ENCODE measurements around the gene DLK2.
"Not testable (repeated sequence)": the region's sequence is repeated elsewhere in the genome, so short reads cannot be mapped to it uniquely, and the experiment has no call there.

DLK2 gene

DNA sequence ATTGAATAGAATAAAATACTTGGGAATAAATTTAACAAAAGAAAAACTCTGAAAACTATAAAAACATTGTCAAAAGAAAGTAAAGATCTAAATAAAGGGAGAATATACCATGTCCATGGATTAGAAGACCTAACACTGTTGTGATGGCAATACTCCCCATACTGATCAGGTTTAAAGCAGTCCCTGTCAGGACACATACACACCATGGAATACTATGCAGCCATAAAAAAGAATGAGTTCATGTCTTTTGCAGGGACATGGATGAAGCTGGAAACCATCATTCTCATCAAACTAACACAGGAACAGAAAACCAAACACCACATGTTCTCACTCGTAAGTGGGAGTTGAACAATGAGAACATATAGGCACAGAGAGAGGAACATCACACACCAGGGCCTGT lies 44.6 kb downstream of the DLK2 start:
- not testable (repeated sequence) for H2AK5ac ChIP-seq (ENCODE audit: low read depth, low read length); H3K4me3 ChIP-seq (ENCODE audit: low read length in 2 of 2); H3K14ac ChIP-seq (ENCODE audit: low read length); H3K23ac ChIP-seq (ENCODE audit: low read depth, low read length, poor library complexity); H3K4ac ChIP-seq (ENCODE audit: low read length); H3K9ac ChIP-seq (ENCODE audit: low read depth, low read length, poor library complexity); H3K18ac ChIP-seq (ENCODE audit: low read length); H4K91ac ChIP-seq (ENCODE audit: low read depth, low read length, poor library complexity); H3K27ac ChIP-seq (replicated peaks; ENCODE audit: low read length); H2BK5ac ChIP-seq (ENCODE audit: low read length); H2BK12ac ChIP-seq (ENCODE audit: low read length); H4K8ac ChIP-seq (ENCODE audit: low read depth, low read length); H2BK120ac ChIP-seq (ENCODE audit: low read depth, low read length); H3K9me3 ChIP-seq (replicated peaks in 1 of 2; ENCODE audit: control insufficient read depth in 2 of 2, insufficient read depth in 1 of 2, low read depth in 1 of 2, low read length in 2 of 2); H2BK15ac ChIP-seq (ENCODE audit: low read length); H3K4me2 ChIP-seq (ENCODE audit: insufficient read depth, low read length, poor library complexity, severe bottlenecking); H3K4me1 ChIP-seq (ENCODE audit: control insufficient read depth in 2 of 2, insufficient read depth in 1 of 2, low read depth in 1 of 2, low read length in 2 of 2); H3K36me3 ChIP-seq (replicated peaks in 1 of 2; ENCODE audit: control insufficient read depth in 2 of 2, insufficient read depth in 2 of 2, low read length in 2 of 2); DNase-seq (ENCODE audit: low spot score); H3K79me1 ChIP-seq (ENCODE audit: low read depth, low read length); H2AFZ ChIP-seq (ENCODE audit: low read length)
- H3K27me3 ChIP-seq (ENCODE audit: control insufficient read depth in 3 of 3, insufficient read depth in 3 of 3, low read depth in 1 of 3, low read length in 3 of 3): peaks cover 0 to 13% (median 0%) of the 10 kb centered on the region in 3 experiments
- WGBS, 2 donors (ENCODE audit: extremely low coverage in 2 of 2, insufficient read length in 2 of 2, insufficient replicate concordance in 1 of 2): no CpG with 5 or more reads among the region's 1 CpG

DNA sequence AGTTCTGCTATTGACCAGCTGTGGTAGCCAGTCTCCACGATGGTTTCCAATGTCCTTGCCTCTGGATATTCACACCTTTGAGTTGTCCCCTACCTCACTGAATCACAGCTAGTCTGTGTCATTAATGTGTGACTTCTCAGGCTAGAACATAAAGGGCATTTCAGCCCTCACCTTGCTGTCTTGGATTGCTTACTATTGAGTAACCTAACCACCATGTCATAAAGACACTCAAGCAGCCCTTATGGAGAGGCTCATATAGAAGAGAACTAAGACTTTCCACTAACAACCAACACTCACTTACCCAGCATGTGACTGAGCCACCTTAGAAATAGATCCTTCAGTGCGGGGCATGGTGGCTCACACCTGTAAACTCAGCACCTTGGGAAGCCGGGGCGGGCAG lies 47.1 kb downstream of the DLK2 start:
- H3K36me3 ChIP-seq (replicated peaks in 1 of 2; ENCODE audit: control insufficient read depth in 2 of 2, insufficient read depth in 2 of 2, low read length in 2 of 2): no peaks in the 10 kb centered on the region
- no peak overlapping the region for H3K23ac ChIP-seq (ENCODE audit: low read depth, low read length, poor library complexity)
- no peak overlapping the region for H3K4ac ChIP-seq (ENCODE audit: low read length)
- H4K91ac ChIP-seq (ENCODE audit: low read depth, low read length, poor library complexity): no peak overlapping the region
- H3K18ac ChIP-seq (ENCODE audit: low read length): no peak overlapping the region
- DNase-seq (ENCODE audit: low spot score): no peak
- H3K27ac ChIP-seq (replicated peaks; ENCODE audit: low read length): no peak overlapping the region
- no peaks in the 10 kb centered on the region for H3K79me1 ChIP-seq (ENCODE audit: low read depth, low read length)
- H2AFZ ChIP-seq (ENCODE audit: low read length): no peak overlapping the region
- no peaks in the 10 kb centered on the region for H3K4me1 ChIP-seq (ENCODE audit: control insufficient read depth in 2 of 2, insufficient read depth in 1 of 2, low read depth in 1 of 2, low read length in 2 of 2)
- no peak overlapping the region for H3K14ac ChIP-seq (ENCODE audit: low read length)
- no peak overlapping the region for H3K9ac ChIP-seq (ENCODE audit: low read depth, low read length, poor library complexity)
- no peak overlapping the region for H3K4me2 ChIP-seq (ENCODE audit: insufficient read depth, low read length, poor library complexity, severe bottlenecking)
- H2BK15ac ChIP-seq (ENCODE audit: low read length): no peak overlapping the region
- H2BK5ac ChIP-seq (ENCODE audit: low read length): no peak overlapping the region
- H3K27me3 ChIP-seq (ENCODE audit: control insufficient read depth in 3 of 3, insufficient read depth in 3 of 3, low read depth in 1 of 3, low read length in 3 of 3): peaks cover 0 to 12% (median 0%) of the 10 kb centered on the region in 3 experiments
- no peak overlapping the region for H2BK120ac ChIP-seq (ENCODE audit: low read depth, low read length)
- no peak overlapping the region for H3K4me3 ChIP-seq (ENCODE audit: low read length in 2 of 2)
- H3K9me3 ChIP-seq (replicated peaks in 1 of 2; ENCODE audit: control insufficient read depth in 2 of 2, insufficient read depth in 1 of 2, low read depth in 1 of 2, low read length in 2 of 2): no peaks in the 10 kb centered on the region
- H2BK12ac ChIP-seq (ENCODE audit: low read length): no peak overlapping the region
- WGBS, 2 donors (ENCODE audit: extremely low coverage in 2 of 2, insufficient read length in 2 of 2, insufficient replicate concordance in 1 of 2): no CpG with 5 or more reads among the region's 4 CpGs
- H2AK5ac ChIP-seq (ENCODE audit: low read depth, low read length): no peak overlapping the region
- no peak overlapping the region for H4K8ac ChIP-seq (ENCODE audit: low read depth, low read length)

DNA sequence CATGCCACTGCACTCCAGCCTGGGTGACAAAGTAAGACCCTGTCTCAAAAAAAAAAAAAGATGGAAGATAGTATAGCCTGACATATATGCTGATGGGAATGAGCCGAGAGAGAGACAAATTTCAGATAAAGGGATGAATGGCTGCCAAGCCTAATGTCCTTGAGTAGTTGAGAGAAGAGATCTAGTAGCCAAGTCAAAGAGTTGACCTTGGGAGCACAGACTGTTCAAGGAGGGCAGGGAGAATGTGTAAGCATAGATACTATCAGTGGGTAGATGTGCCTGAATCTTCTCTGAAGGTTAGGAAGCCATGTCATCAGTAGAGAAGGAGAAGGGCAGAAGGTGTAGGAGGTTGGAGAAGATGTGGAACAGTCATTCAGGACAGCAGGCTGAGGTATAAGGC lies 48.1 kb downstream of the DLK2 start:
- no CpG with 5 or more reads among the region's 1 CpG for WGBS, 2 donors (ENCODE audit: extremely low coverage in 2 of 2, insufficient read length in 2 of 2, insufficient replicate concordance in 1 of 2)
- Histone ChIP-seq H3K23ac (ENCODE audit: low read depth, low read length, poor library complexity) (no peak overlapping the region), H3K4ac (ENCODE audit: low read length) (no peak overlapping the region), H3K36me3 (replicated peaks in 1 of 2; ENCODE audit: control insufficient read depth in 2 of 2, insufficient read depth in 2 of 2, low read length in 2 of 2) (no peaks in the 10 kb centered on the region), H3K9ac (ENCODE audit: low read depth, low read length, poor library complexity) (no peak overlapping the region), H2BK15ac (ENCODE audit: low read length) (no peak overlapping the region), H3K27me3 (ENCODE audit: control insufficient read depth in 3 of 3, insufficient read depth in 3 of 3, low read depth in 1 of 3, low read length in 3 of 3) (peaks cover 0 to 8% (median 0%) of the 10 kb centered on the region in 3 experiments), H3K14ac (ENCODE audit: low read length) (no peak overlapping the region), H3K18ac (ENCODE audit: low read length) (no peak overlapping the region), H4K91ac (ENCODE audit: low read depth, low read length, poor library complexity) (no peak overlapping the region), H4K8ac (ENCODE audit: low read depth, low read length) (no peak overlapping the region), H3K4me2 (ENCODE audit: insufficient read depth, low read length, poor library complexity, severe bottlenecking) (no peak overlapping the region), H3K27ac (replicated peaks; ENCODE audit: low read length) (no peak overlapping the region), H3K4me3 (ENCODE audit: low read length in 2 of 2) (no peak overlapping the region), H3K79me1 (ENCODE audit: low read depth, low read length) (no peaks in the 10 kb centered on the region), H3K9me3 (replicated peaks in 1 of 2; ENCODE audit: control insufficient read depth in 2 of 2, insufficient read depth in 1 of 2, low read depth in 1 of 2, low read length in 2 of 2) (no peaks in the 10 kb centered on the region), H2AFZ (ENCODE audit: low read length) (no peak overlapping the region), H2BK5ac (ENCODE audit: low read length) (no peak overlapping the region), H2AK5ac (ENCODE audit: low read depth, low read length) (no peak overlapping the region), H2BK12ac (ENCODE audit: low read length) (no peak overlapping the region), H2BK120ac (ENCODE audit: low read depth, low read length) (no peak overlapping the region), H3K4me1 (ENCODE audit: control insufficient read depth in 2 of 2, insufficient read depth in 1 of 2, low read depth in 1 of 2, low read length in 2 of 2) (no peaks in the 10 kb centered on the region)
- no peak for DNase-seq (ENCODE audit: low spot score)

DNA sequence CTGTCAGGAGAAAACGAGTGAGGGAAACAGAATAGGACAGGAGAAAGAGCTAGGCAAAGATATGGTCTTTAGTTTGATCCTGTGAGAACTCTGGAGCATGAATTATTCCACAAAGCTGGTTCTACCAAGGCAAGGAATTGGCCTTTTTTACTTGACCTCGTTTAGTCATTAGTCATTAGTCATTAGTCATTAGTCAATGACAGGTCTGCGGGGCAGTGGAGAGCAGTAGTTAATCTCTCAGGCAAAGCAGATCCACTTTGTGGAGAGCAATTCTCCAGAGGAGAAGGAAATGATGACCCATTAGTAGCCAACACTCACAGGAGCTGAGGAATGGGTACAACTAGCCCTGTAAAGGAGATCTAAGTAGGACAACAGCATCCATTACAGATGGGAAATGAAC lies 50.0 kb downstream of the DLK2 start:
- Histone ChIP-seq H4K91ac (ENCODE audit: low read depth, low read length, poor library complexity) (no peak overlapping the region), H3K14ac (ENCODE audit: low read length) (no peak overlapping the region), H2BK12ac (ENCODE audit: low read length) (no peak overlapping the region), H3K4ac (ENCODE audit: low read length) (no peak overlapping the region), H3K9ac (ENCODE audit: low read depth, low read length, poor library complexity) (no peak overlapping the region), H2BK5ac (ENCODE audit: low read length) (no peak overlapping the region), H2BK120ac (ENCODE audit: low read depth, low read length) (no peak overlapping the region), H3K9me3 (replicated peaks in 1 of 2; ENCODE audit: control insufficient read depth in 2 of 2, insufficient read depth in 1 of 2, low read depth in 1 of 2, low read length in 2 of 2) (no peaks in the 10 kb centered on the region), H3K23ac (ENCODE audit: low read depth, low read length, poor library complexity) (no peak overlapping the region), H3K4me3 (ENCODE audit: low read length in 2 of 2) (no peak overlapping the region), H3K18ac (ENCODE audit: low read length) (no peak overlapping the region), H2AK5ac (ENCODE audit: low read depth, low read length) (no peak overlapping the region), H4K8ac (ENCODE audit: low read depth, low read length) (no peak overlapping the region), H3K4me1 (ENCODE audit: control insufficient read depth in 2 of 2, insufficient read depth in 1 of 2, low read depth in 1 of 2, low read length in 2 of 2) (no peaks in the 10 kb centered on the region), H3K36me3 (replicated peaks in 1 of 2; ENCODE audit: control insufficient read depth in 2 of 2, insufficient read depth in 2 of 2, low read length in 2 of 2) (no peaks in the 10 kb centered on the region), H2BK15ac (ENCODE audit: low read length) (no peak overlapping the region), H2AFZ (ENCODE audit: low read length) (no peak overlapping the region), H3K27ac (replicated peaks; ENCODE audit: low read length) (no peak overlapping the region), H3K27me3 (ENCODE audit: control insufficient read depth in 3 of 3, insufficient read depth in 3 of 3, low read depth in 1 of 3, low read length in 3 of 3) (peaks cover 0 to 15% (median 0%) of the 10 kb centered on the region in 3 experiments), H3K4me2 (ENCODE audit: insufficient read depth, low read length, poor library complexity, severe bottlenecking) (no peak overlapping the region), H3K79me1 (ENCODE audit: low read depth, low read length) (no peaks in the 10 kb centered on the region)
- no peak for DNase-seq (ENCODE audit: low spot score)
- no CpG with 5 or more reads among the region's 3 CpGs for WGBS, 2 donors (ENCODE audit: extremely low coverage in 2 of 2, insufficient read length in 2 of 2, insufficient replicate concordance in 1 of 2)
